Parathyroid adenoma (tissue), 2 donors: ENCODE measurements around the gene DHRS2.

Experiments used
- H2AFZ ChIP-seq: fragments of 300-600 bp; sonication (generic); one replicate; pipeline ENCODE4 v1.7.0; 2017; ENCODE audit warnings: antibody characterized with exemption, mild to moderate bottlenecking
- H3K27ac ChIP-seq: fragments of 300-600 bp; sonication (generic); one replicate; pipeline ENCODE4 v1.7.0; 2017
- H3K27me3 ChIP-seq: fragments of 300-600 bp; sonication (generic); one replicate; pipeline ENCODE4 v1.7.0; 2017; ENCODE audit warnings: low read length; ENCODE audit not compliant: control insufficient read depth, insufficient read depth
- H3K36me3 ChIP-seq: fragments of 300-600 bp; sonication (generic); one replicate; pipeline ENCODE4 v1.7.0; 2017; ENCODE audit warnings: low read length; ENCODE audit not compliant: control insufficient read depth, insufficient read depth
- H3K4me1 ChIP-seq: fragments of 300-600 bp; sonication (generic); one replicate; pipeline ENCODE4 v1.7.0; 2017; ENCODE audit warnings: control low read depth
- H3K4me2 ChIP-seq: fragments of 300-600 bp; sonication (generic); one replicate; pipeline ENCODE4 v1.7.0; 2017; ENCODE audit warnings: low read length
- H3K4me3 ChIP-seq: fragments of 300-600 bp; sonication (generic); one replicate; pipeline ENCODE4 v1.7.0; 2017; ENCODE audit warnings: low read depth, low read length
- H3K79me2 ChIP-seq: fragments of 300-600 bp; sonication (generic); one replicate; pipeline ENCODE4 v1.7.0; 2017; ENCODE audit warnings: control low read depth
- H3K9ac ChIP-seq: fragments of 300-600 bp; sonication (generic); one replicate; pipeline ENCODE4 v1.7.0; 2017; ENCODE audit warnings: mild to moderate bottlenecking
- H3K9me3 ChIP-seq: fragments of 300-600 bp; sonication (generic); one replicate; pipeline ENCODE4 v1.7.0; 2017; ENCODE audit warnings: low read length; ENCODE audit not compliant: control insufficient read depth
- CTCF ChIP-seq: fragments of 300-600 bp; sonication (generic); IDR thresholded peaks from one replicate; pipeline ENCODE4 v1.7.0; 2017; ENCODE audit warnings: antibody characterized with exemption, mild to moderate bottlenecking
- donor health status: primary hyperparathyroidism.

Gene DHRS2

GRCh38 chr14:23663711-23664110 is 27.5 kb downstream of the DHRS2 start:
- Histone ChIP-seq H3K79me2 (no peaks in the 10 kb centered on the region), H3K27me3 (no peaks in the 10 kb centered on the region), H3K4me3 (no peak overlapping the region), H3K27ac (no peak overlapping the region), H3K4me2 (no peak overlapping the region), H3K4me1 (no peaks in the 10 kb centered on the region), H2AFZ (no peak overlapping the region), H3K9ac (no peak overlapping the region), H3K36me3 (no peaks in the 10 kb centered on the region), H3K9me3 (no peaks in the 10 kb centered on the region)
- TF ChIP-seq CTCF: no peak

- no peak overlapping the region for H3K4me3 ChIP-seq
- no peaks in the 10 kb centered on the region for H3K9me3 ChIP-seq
- no peak overlapping the region for H3K27ac ChIP-seq
- H2AFZ ChIP-seq: no peak overlapping the region
- H3K4me1 ChIP-seq: no peaks in the 10 kb centered on the region
- H3K79me2 ChIP-seq: no peaks in the 10 kb centered on the region
- H3K4me2 ChIP-seq: no peak overlapping the region
- H3K27me3 ChIP-seq: no peaks in the 10 kb centered on the region
- no peak for TF ChIP-seq CTCF
- no peak overlapping the region for H3K9ac ChIP-seq
- no peaks in the 10 kb centered on the region for H3K36me3 ChIP-seq
These were observed 28.2 kb downstream of the DHRS2 start for GRCh38 chr14:23664207-23664885.

DNA sequence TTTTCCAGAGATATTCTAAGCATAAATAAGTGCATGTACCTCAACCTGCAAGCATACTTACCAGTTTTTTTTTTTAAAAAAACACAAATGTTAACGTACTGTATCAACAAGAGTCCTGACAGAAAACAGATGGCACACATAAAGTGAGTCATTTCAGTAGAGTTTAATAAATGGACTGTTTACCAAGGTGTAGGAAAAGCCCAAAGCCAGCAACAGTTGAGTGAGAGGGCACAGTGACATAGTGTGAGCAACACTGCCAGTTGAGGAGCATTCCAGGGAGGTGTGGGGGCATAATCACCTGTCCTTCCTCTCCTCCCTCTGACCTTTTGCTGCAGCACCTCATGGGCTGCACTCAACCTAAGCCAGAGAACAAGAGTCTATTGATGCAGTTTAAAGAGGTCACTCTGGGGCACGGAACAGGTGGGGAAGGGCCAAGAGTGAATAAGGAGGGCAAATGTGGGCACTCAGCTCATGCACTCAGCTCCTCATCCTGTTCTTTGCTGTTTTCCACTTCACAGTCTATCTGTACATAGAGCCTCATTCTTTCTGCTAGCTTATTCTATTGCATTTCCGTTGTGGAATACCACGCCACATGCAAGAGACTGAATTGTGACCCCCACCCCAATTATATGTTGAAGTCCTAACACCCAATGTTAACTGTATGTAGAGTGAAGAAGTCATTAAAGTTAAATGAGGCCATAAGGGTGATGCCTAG is 29.3 kb downstream of the DHRS2 start:
- Histone ChIP-seq H3K4me1 (no peaks in the 10 kb centered on the region), H3K79me2 (no peaks in the 10 kb centered on the region), H3K9me3 (no peaks in the 10 kb centered on the region), H3K36me3 (no peaks in the 10 kb centered on the region), H3K27me3 (no peaks in the 10 kb centered on the region), H3K4me3 (no peak overlapping the region), H3K27ac (no peak overlapping the region), H3K9ac (no peak overlapping the region), H3K4me2 (no peak overlapping the region), H2AFZ (no peak overlapping the region)
- no peak for TF ChIP-seq CTCF

- Histone ChIP-seq H3K79me2 (no peaks in the 10 kb centered on the region), H3K36me3 (no peaks in the 10 kb centered on the region), H3K9ac (no peak overlapping the region), H3K27ac (no peak overlapping the region), H3K27me3 (no peaks in the 10 kb centered on the region), H3K4me2 (no peak overlapping the region), H3K4me1 (no peaks in the 10 kb centered on the region), H2AFZ (no peak overlapping the region), H3K9me3 (no peaks in the 10 kb centered on the region), H3K4me3 (no peak overlapping the region)
- TF ChIP-seq CTCF: no peak
These were observed 31.0 kb downstream of the DHRS2 start for GRCh38 chr14:23667134-23667533.

- H2AFZ ChIP-seq: no peak overlapping the region
- no peaks in the 10 kb centered on the region for H3K36me3 ChIP-seq
- H3K4me1 ChIP-seq: no peaks in the 10 kb centered on the region
- H3K4me2 ChIP-seq: no peak overlapping the region
- TF ChIP-seq CTCF: no peak
- no peak overlapping the region for H3K9ac ChIP-seq
- H3K79me2 ChIP-seq: no peaks in the 10 kb centered on the region
- no peak overlapping the region for H3K4me3 ChIP-seq
- no peaks in the 10 kb centered on the region for H3K9me3 ChIP-seq
- no peaks in the 10 kb centered on the region for H3K27me3 ChIP-seq
- H3K27ac ChIP-seq: no peak overlapping the region
These were observed 33.3 kb downstream of the DHRS2 start for GRCh38 chr14:23669441-23669840.
